ENCODE measurements around the gene PCDHGA1. TPM values are rescaled to one million over a fixed set of nuclear protein-coding genes. Genes with fewer than 3 reads are reported as not detected.

The PCDHGA1 gene
- polyA plus RNA-seq, 1 donor (not counting 4 experiments of a cell fraction or from before 2014, with no cell fraction given), result 0.09 TPM

DNA sequence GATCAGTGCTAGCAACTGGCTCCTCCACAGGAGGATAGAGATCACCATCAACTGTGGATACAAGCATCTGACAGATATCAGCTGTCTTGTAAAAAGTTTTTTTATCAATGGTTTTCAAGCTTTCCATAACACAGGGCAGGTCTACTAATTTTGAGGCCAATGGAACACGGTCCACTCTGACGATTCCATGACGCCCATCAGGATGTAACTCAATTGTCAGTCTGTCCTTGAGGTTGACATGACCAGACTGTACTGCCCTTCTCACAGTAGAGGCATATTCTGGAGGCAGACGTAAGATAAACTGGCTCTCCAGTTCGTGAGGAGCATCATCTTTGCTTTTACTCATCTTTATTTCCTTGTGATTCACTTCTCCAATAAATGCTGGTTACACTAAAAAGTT, 10.6 kb upstream of the PCDHGA1 start:
- peaks cover 8% of the 10 kb centered on the region for H3K4me1 ChIP-seq (ENCODE audit: control insufficient read depth, extremely low read depth, insufficient read depth, low read length)
- no peak for DNase-seq (ENCODE audit: low read depth, low spot score)
- no peak overlapping the region for H3K27ac ChIP-seq (ENCODE audit: control insufficient read depth, insufficient read depth, low read length)
- no peak overlapping the region for H2AFZ ChIP-seq (ENCODE audit: control insufficient read depth, low read length)
- H3K27me3 ChIP-seq (ENCODE audit: control insufficient read depth, extremely low read depth, insufficient read depth, low read length), result no peaks in the 10 kb centered on the region
- no peak overlapping the region for H3K9ac ChIP-seq (ENCODE audit: control insufficient read depth, extremely low read depth, insufficient read depth, low read length)
- TF ChIP-seq, protein P1, sequence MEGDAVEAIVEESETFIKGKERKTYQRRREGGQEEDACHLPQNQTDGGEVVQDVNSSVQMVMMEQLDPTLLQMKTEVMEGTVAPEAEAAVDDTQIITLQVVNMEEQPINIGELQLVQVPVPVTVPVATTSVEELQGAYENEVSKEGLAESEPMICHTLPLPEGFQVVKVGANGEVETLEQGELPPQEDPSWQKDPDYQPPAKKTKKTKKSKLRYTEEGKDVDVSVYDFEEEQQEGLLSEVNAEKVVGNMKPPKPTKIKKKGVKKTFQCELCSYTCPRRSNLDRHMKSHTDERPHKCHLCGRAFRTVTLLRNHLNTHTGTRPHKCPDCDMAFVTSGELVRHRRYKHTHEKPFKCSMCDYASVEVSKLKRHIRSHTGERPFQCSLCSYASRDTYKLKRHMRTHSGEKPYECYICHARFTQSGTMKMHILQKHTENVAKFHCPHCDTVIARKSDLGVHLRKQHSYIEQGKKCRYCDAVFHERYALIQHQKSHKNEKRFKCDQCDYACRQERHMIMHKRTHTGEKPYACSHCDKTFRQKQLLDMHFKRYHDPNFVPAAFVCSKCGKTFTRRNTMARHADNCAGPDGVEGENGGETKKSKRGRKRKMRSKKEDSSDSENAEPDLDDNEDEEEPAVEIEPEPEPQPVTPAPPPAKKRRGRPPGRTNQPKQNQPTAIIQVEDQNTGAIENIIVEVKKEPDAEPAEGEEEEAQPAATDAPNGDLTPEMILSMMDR (optimal IDR thresholded peaks at IDR 0.05 in 1 of 3, IDR thresholded peaks at IDR 0.05 in 1 of 3, conservative IDR thresholded peaks at IDR 0.05 in 1 of 3; ENCODE audit: extremely low read depth in 1 of 3, insufficient read depth in 2 of 3, low read length in 3 of 3), result no peak
- TF ChIP-seq EZH2 (IDR thresholded peaks at IDR 0.05; ENCODE audit: low read length), result no peak
- no peak for FAIRE-seq
- dilution Hi-C loops (cut with MboI; ENCODE audit: extremely low pct_ligation_motif_present, low sequenced_read_pairs), result no loop called here
- no peaks in the 10 kb centered on the region for H3K9me1 ChIP-seq (ENCODE audit: control insufficient read depth, extremely low read depth, insufficient read depth, low read length)
- peaks cover 1 to 12% of the 10 kb centered on the region in 2 experiments for H3K36me3 ChIP-seq (ENCODE audit: control insufficient read depth in 2 of 2, extremely low read depth in 1 of 2, insufficient read depth in 2 of 2, low read length in 2 of 2)
- peak overlapping the region; percentile 87 for H3K4me2 ChIP-seq (ENCODE audit: control insufficient read depth, extremely low read depth, insufficient read depth, low read depth, low read length)
- H4K20me1 ChIP-seq (ENCODE audit: control insufficient read depth, extremely low read depth, insufficient read depth, low read length), result no peaks in the 10 kb centered on the region
- H3K9me3 ChIP-seq (ENCODE audit: control insufficient read depth, low read depth, low read length), result peaks cover 22% of the 10 kb centered on the region
- peaks cover 15% of the 10 kb centered on the region for H3K79me2 ChIP-seq (ENCODE audit: control insufficient read depth, insufficient read depth, low read length)
- H3K4me3 ChIP-seq (ENCODE audit: control insufficient read depth in 2 of 3, extremely low read depth in 1 of 3, insufficient read depth in 2 of 3, low read depth in 1 of 3, low read length in 3 of 3), result peak overlapping the region; percentile 75 to 98 (median 97)

- Histone ChIP-seq H3K4me3 (ENCODE audit: control insufficient read depth in 2 of 3, extremely low read depth in 1 of 3, insufficient read depth in 2 of 3, low read depth in 1 of 3, low read length in 3 of 3) (peak within 1 kb of the TSS; percentile 75 to 98 (median 97)), H3K27me3 (ENCODE audit: control insufficient read depth, extremely low read depth, insufficient read depth, low read length) (no peaks in the 10 kb centered on the region), H3K9me3 (ENCODE audit: control insufficient read depth, low read depth, low read length) (peaks cover 22% of the 10 kb centered on the region), H3K36me3 (ENCODE audit: control insufficient read depth in 2 of 2, extremely low read depth in 1 of 2, insufficient read depth in 2 of 2, low read length in 2 of 2) (peaks cover 1 to 12% of the 10 kb centered on the region in 2 experiments), H3K4me2 (ENCODE audit: control insufficient read depth, extremely low read depth, insufficient read depth, low read depth, low read length) (peak within 1 kb of the TSS; percentile 87), H4K20me1 (ENCODE audit: control insufficient read depth, extremely low read depth, insufficient read depth, low read length) (no peaks in the 10 kb centered on the region), H2AFZ (ENCODE audit: control insufficient read depth, low read length) (peak within 1 kb of the TSS; percentile 99), H3K79me2 (ENCODE audit: control insufficient read depth, insufficient read depth, low read length) (peaks cover 15% of the 10 kb centered on the region), H3K9me1 (ENCODE audit: control insufficient read depth, extremely low read depth, insufficient read depth, low read length) (no peaks in the 10 kb centered on the region), H3K4me1 (ENCODE audit: control insufficient read depth, extremely low read depth, insufficient read depth, low read length) (peaks cover 8% of the 10 kb centered on the region), H3K9ac (ENCODE audit: control insufficient read depth, extremely low read depth, insufficient read depth, low read length) (peak within 1 kb of the TSS; percentile 90), H3K27ac (ENCODE audit: control insufficient read depth, insufficient read depth, low read length) (peak within 1 kb of the TSS; percentile 96)
- FAIRE-seq (peak; percentile 48), DNase-seq (ENCODE audit: low read depth, low spot score) (peak; percentile 62)
- no peak for TF ChIP-seq EZH2 (IDR thresholded peaks at IDR 0.05; ENCODE audit: low read length)
- TF ChIP-seq, protein P1 (optimal IDR thresholded peaks at IDR 0.05 in 1 of 3, IDR thresholded peaks at IDR 0.05 in 1 of 3, conservative IDR thresholded peaks at IDR 0.05 in 1 of 3; ENCODE audit: extremely low read depth in 1 of 3, insufficient read depth in 2 of 3, low read length in 3 of 3), result peak; percentile 82 to 93 (median 87)
- dilution Hi-C loops (cut with MboI; ENCODE audit: extremely low pct_ligation_motif_present, low sequenced_read_pairs), result no loop called here
Measured at GRCh38 chr5:141320225-141321169, 9.8 kb upstream of the PCDHGA1 start, which contains the start of gene TAF7. Gene TAF7 (minus strand): TSS chr5:141320784. CDS start chr5:141320044, 740 bp downstream.

All from keratinocyte (primary cell).